IMR-90 (cell line): ENCODE data around the gene LTBP2. TPM values are rescaled to one million over a fixed set of nuclear protein-coding genes. Genes with fewer than 3 reads are reported as not detected.
A peak's percentile ranks its signal among the peaks of the same experiment; 100 is the strongest.

Source experiments
- ATAC-seq: fragments of 200-7000 bp; cut with Tn5 transposase; 2 replicates; pipeline ENCODE4 v1.9.1; 2020; ENCODE audit warnings: low read depth, mild to moderate bottlenecking, moderate library complexity
- BruUV-seq: library from RNA; stranded (reverse); fragments of 400-500 nt; replicated peaks from 2 replicates; lab custom pipeline; 2021; lab: Mats Ljungman, UMichigan
- CTCF ChIA-PET: fragments of 300-600 bp; formaldehyde crosslinking; extraction: SDS; loops from one replicate; lab custom pipeline; 2021; ENCODE audit warnings: antibody characterized with exemption; lab: Yijun Ruan, JAX
- POLR2A ChIA-PET: fragments of 300-600 bp; sonication (Branson Sonifier 250); formaldehyde crosslinking; loops from one replicate; lab custom pipeline; 2022; ENCODE audit warnings: antibody characterized with exemption; ENCODE audit not compliant: unreplicated experiment; lab: Charles Lee
- DNase-seq: peaks from one replicate; pipeline ENCODE4 v3.0.0; 2013
- H2AFZ ChIP-seq: replicated peaks from 2 replicates; pipeline ENCODE3; 2013; ENCODE audit warnings: low read length, mild to moderate bottlenecking; ENCODE audit not compliant: poor library complexity
- H2AK5ac ChIP-seq: 2 replicates; pipeline ENCODE4 v1.6.1; 2013; ENCODE audit warnings: low read depth, low read length, inconsistent platforms
- H2AK9ac ChIP-seq: replicated peaks from 2 replicates; pipeline ENCODE3; 2013; ENCODE audit warnings: mild to moderate bottlenecking, low read depth, low read length, moderate library complexity; ENCODE audit not compliant: poor library complexity
- H2BK120ac ChIP-seq: 2 replicates; pipeline ENCODE4 v1.6.1; 2013; ENCODE audit warnings: low read depth, low read length, inconsistent platforms
- H2BK15ac ChIP-seq: 3 replicates; pipeline ENCODE4 v1.6.1; 2013; ENCODE audit warnings: low read depth, low read length, inconsistent platforms
- H2BK20ac ChIP-seq: 2 replicates; pipeline ENCODE4 v1.6.1; 2013; ENCODE audit warnings: low read depth, mild to moderate bottlenecking, inconsistent platforms, low read length, moderate library complexity
- H2BK5ac ChIP-seq: 2 replicates; pipeline ENCODE4 v1.6.1; 2013; ENCODE audit warnings: mild to moderate bottlenecking, low read depth, low read length, inconsistent platforms; ENCODE audit not compliant: poor library complexity, severe bottlenecking
- H3K14ac ChIP-seq: replicated peaks from 2 replicates; pipeline ENCODE4 v1.6.1; 2013; ENCODE audit warnings: low read depth, low read length, inconsistent platforms
- H3K18ac ChIP-seq: 2 replicates; pipeline ENCODE4 v1.6.1; 2013; ENCODE audit warnings: low read depth, low read length, control low read depth
- H3K23ac ChIP-seq: 2 replicates; pipeline ENCODE4 v1.6.1; 2013; ENCODE audit warnings: low read depth, low read length, inconsistent platforms
- H3K27ac ChIP-seq: 2 replicates; pipeline ENCODE4 v1.5.1; 2013; ENCODE audit warnings: mild to moderate bottlenecking, control low read depth, low read length; ENCODE audit not compliant: insufficient read depth
- H3K27me3 ChIP-seq: 2 replicates; pipeline ENCODE4 v1.6.1; 2013; ENCODE audit warnings: low read length; ENCODE audit not compliant: control insufficient read depth, insufficient read depth
- H3K36me3 ChIP-seq: 2 replicates; pipeline ENCODE4 v1.6.1; 2013; ENCODE audit warnings: low read length, mixed read lengths; ENCODE audit not compliant: control insufficient read depth, insufficient read depth
- H3K4ac ChIP-seq: 2 replicates; pipeline ENCODE4 v1.6.1; 2013; ENCODE audit warnings: low read depth, low read length, inconsistent platforms
- H3K4me1 ChIP-seq: 2 replicates; pipeline ENCODE4 v1.6.1; 2013; ENCODE audit warnings: low read length, mixed read lengths; ENCODE audit not compliant: control insufficient read depth, insufficient read depth
- H3K4me2 ChIP-seq: 2 replicates; pipeline ENCODE4 v1.6.1; 2013; ENCODE audit warnings: low read depth, mild to moderate bottlenecking, control low read depth, low read length, moderate library complexity
- H3K4me3 ChIP-seq: 2 replicates; pipeline ENCODE4 v1.5.1; 2013; ENCODE audit warnings: low read depth, mild to moderate bottlenecking, control low read depth, low read length, moderate library complexity; ENCODE audit not compliant: insufficient read depth
- H3K56ac ChIP-seq: 2 replicates; pipeline ENCODE4 v1.6.1; 2013; ENCODE audit warnings: low read length, inconsistent platforms; ENCODE audit not compliant: insufficient read depth; ENCODE audit errors: extremely low read depth
- H3K79me1 ChIP-seq, 2 experiments: 2 replicates each; pipeline ENCODE4 v1.6.1; 2013; ENCODE audit warnings: low read length in 2 of 2, inconsistent platforms in 1 of 2, low read depth in 1 of 2
- H3K9ac ChIP-seq: 2 replicates; pipeline ENCODE4 v1.6.1; 2013; ENCODE audit warnings: low read depth, low read length, control low read depth
- H3K9me1 ChIP-seq: 2 replicates; pipeline ENCODE4 v1.6.1; 2013; ENCODE audit warnings: low read length, inconsistent platforms; ENCODE audit not compliant: insufficient read depth
- H3K9me3 ChIP-seq: 2 replicates; pipeline ENCODE4 v1.6.1; 2013; ENCODE audit warnings: low read length; ENCODE audit not compliant: control insufficient read depth, insufficient read depth
- H4K20me1 ChIP-seq: 2 replicates; pipeline ENCODE4 v1.6.1; 2013; ENCODE audit warnings: low read length, inconsistent platforms; ENCODE audit not compliant: insufficient read depth
- H4K5ac ChIP-seq: 2 replicates; pipeline ENCODE4 v1.6.1; 2013; ENCODE audit warnings: mild to moderate bottlenecking, low read depth, low read length, control low read depth
- H4K8ac ChIP-seq, 2 experiments: 2 replicates each; pipeline ENCODE4 v1.6.1; 2013; ENCODE audit warnings: low read depth in 2 of 2, low read length in 2 of 2, control low read depth in 1 of 2, inconsistent platforms in 1 of 2
- H4K91ac ChIP-seq: 2 replicates; pipeline ENCODE4 v1.6.1; 2013; ENCODE audit warnings: low read depth, low read length, inconsistent platforms; ENCODE audit not compliant: insufficient read depth
- BHLHE40 ChIP-seq: fragments of 150-350 bp; IDR thresholded peaks from 2 replicates; pipeline ENCODE4 v1.6.1; 2016; ENCODE audit warnings: mild to moderate bottlenecking, low read depth, low read length
- MAFK ChIP-seq: IDR thresholded peaks from 2 replicates; pipeline ENCODE4 v1.6.1; 2012; ENCODE audit warnings: low read depth, low read length, improper control_type of control experiment
- MAZ ChIP-seq: IDR thresholded peaks from 2 replicates; pipeline ENCODE4 v1.6.1; 2012; ENCODE audit warnings: low read depth, mild to moderate bottlenecking, low read length, improper control_type of control experiment, moderate library complexity, borderline replicate concordance
- POLR2A ChIP-seq: IDR thresholded peaks from 2 replicates; pipeline ENCODE4 v1.6.1; 2012; ENCODE audit warnings: mild to moderate bottlenecking, low read depth, low read length
- RAD21 ChIP-seq: IDR thresholded peaks from 2 replicates; pipeline ENCODE4 v1.6.1; 2012; ENCODE audit warnings: low read length, improper control_type of control experiment
- RCOR1 ChIP-seq: IDR thresholded peaks from 2 replicates; pipeline ENCODE4 v1.6.1; 2012; ENCODE audit warnings: mild to moderate bottlenecking, low read length, improper control_type of control experiment; ENCODE audit not compliant: insufficient replicate concordance
- WGBS, 2 experiments: methylation state at CpG; one replicate each; pipeline versions ENCODE4 v1.1.5 to v1.1.7; 2013; ENCODE audit warnings: missing lambda C conversion rate in 2 of 2; ENCODE audit not compliant: insufficient read length in 1 of 2; ENCODE audit errors: extremely low coverage in 2 of 2; 5-methylcytosine and 5-hydroxymethylcytosine counted together
- dilution Hi-C: fragments of 300-500 bp; cut with HindIII; formaldehyde crosslinking; loops from one replicate; pipeline ENCODE4 v1.14.3; 2018; ENCODE audit warnings: low sequenced_read_pairs; ENCODE audit not compliant: unreplicated experiment
- in situ Hi-C: fragments of 300-500 bp; cut with MboI; formaldehyde crosslinking; loops from 3 replicates; pipeline ENCODE4 v1.14.3; 2019; ENCODE audit warnings: low sequenced_read_pairs, inconsistent platforms, mixed read lengths
- intact Hi-C: fragments of 100-400 bp; cut with micrococcal nuclease; formaldehyde crosslinking; loops from 2 replicates; pipeline ENCODE4 v1.10.0; 2022
- polyA plus RNA-seq, 3 experiments: library from polyadenylated mRNA; depleted of rRNA; stranded (reverse); fragments of >200 nt; gene quantifications; 2 replicates each; pipeline ENCODE4 v1.2.3, GENCODE V29; 2012; ENCODE audit warnings: low replicate concordance in 1 of 3
- total RNA-seq: library from RNA; depleted of rRNA; stranded (reverse); fragments of >200 nt; gene quantifications from 2 replicates; pipeline ENCODE4 v1.2.3, GENCODE V29; 2012

The LTBP2 gene
- total and polyA plus RNA-seq, 2 of the 4 experiments (the other 2 are of a cell fraction): 23.8 to 79.3 TPM

DNA sequence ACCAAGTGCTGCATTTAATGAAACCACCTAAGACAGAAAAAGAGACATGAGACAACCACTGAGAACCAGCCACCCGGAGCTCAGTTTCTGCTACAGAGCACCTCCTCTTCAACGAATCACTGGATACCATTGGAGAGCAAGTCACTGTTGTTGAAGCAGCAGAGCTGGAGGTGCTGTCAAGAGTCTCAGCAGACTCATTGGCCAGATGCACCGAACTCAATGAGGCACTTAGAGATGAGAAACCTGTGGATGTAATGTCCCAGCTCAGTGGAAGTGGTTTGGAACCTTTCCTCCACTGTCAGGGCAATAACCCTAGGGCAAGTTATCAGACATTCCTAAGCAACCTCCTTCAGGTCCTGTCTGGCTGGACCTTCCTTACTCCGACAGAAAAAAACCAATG, 132.0 kb downstream of the LTBP2 start:
- BruUV-seq: no TSS peak
- H3K4ac ChIP-seq: no peak overlapping the region
- no peak overlapping the region for H3K18ac ChIP-seq
- no peaks in the 10 kb centered on the region for H4K20me1 ChIP-seq
- CTCF ChIA-PET: interaction anchor here (0.6 to 0.7 kb wide), 4 partner anchors 22 to 316 kb away, joined by 3 to 5 read pairs (median 3); no protein-coding TSS in a partner anchor
- no peak overlapping the region for H2BK15ac ChIP-seq
- intact Hi-C loops: no loop called here
- H3K27ac ChIP-seq: no peak overlapping the region
- WGBS, 2 experiments: 100% methylated on average over 2 of the region's 4 CpGs; no CpG with 5 or more reads in 1 of the 2 experiments
- H2BK5ac ChIP-seq: no peak overlapping the region
- in situ Hi-C loops: no loop called here
- H3K4me1 ChIP-seq: peaks cover 11% of the 10 kb centered on the region
- no peak overlapping the region for H2AFZ ChIP-seq
- H2BK120ac ChIP-seq: no peak overlapping the region
- no peak overlapping the region for H3K14ac ChIP-seq
- H3K4me3 ChIP-seq: no peak overlapping the region
- ATAC-seq (no peak), DNase-seq (peak; percentile 31)
- H3K9me1 ChIP-seq: peaks cover 5% of the 10 kb centered on the region; the same call in 1 of the 2 replicates
- no peaks in the 10 kb centered on the region; a peak in 1 of 4 replicates for H3K79me1 ChIP-seq
- no peak overlapping the region for H3K23ac ChIP-seq
- H3K4me2 ChIP-seq: no peak overlapping the region
- H4K91ac ChIP-seq: no peak overlapping the region
- dilution Hi-C loops: no loop called here
- POLR2A ChIA-PET: no interaction called here
- no peak overlapping the region for H2AK9ac ChIP-seq
- no peak overlapping the region for H2BK20ac ChIP-seq
- no peak overlapping the region for H2AK5ac ChIP-seq
- H3K27me3 ChIP-seq: no peaks in the 10 kb centered on the region
- H4K8ac ChIP-seq: no peak overlapping the region
- H3K36me3 ChIP-seq: peaks cover 16% of the 10 kb centered on the region
- no peak overlapping the region for H3K56ac ChIP-seq
- no peak overlapping the region for H4K5ac ChIP-seq
- no peak overlapping the region for H3K9ac ChIP-seq
- TF ChIP-seq MAZ (no peak), RAD21 (no peak), RCOR1 (no peak), BHLHE40 (no peak), POLR2A (no peak), MAFK (no peak)
- H3K9me3 ChIP-seq: no peaks in the 10 kb centered on the region
